Astrocyte (in vitro differentiated cells and primary cell): Measurements from ENCODE around the gene TMEM44. TPM values are rescaled to one million over a fixed set of nuclear protein-coding genes. Genes with fewer than 3 reads are reported as not detected.

Experiments
- DNase-seq: peaks from one replicate; pipeline ENCODE4 v3.0.0-alpha.2; 2010; ENCODE audit warnings: low read depth
- FAIRE-seq: peaks from 2 replicates; lab custom pipeline; 2011; peaks lifted over from hg19 to GRCh38; lab: Jason Lieb, UNC
- H2AFZ ChIP-seq: 2 replicates; pipeline ENCODE4 v1.6.0; 2012; ENCODE audit warnings: low read depth, low read length, inconsistent platforms
- H3K27ac ChIP-seq: 2 replicates; pipeline ENCODE4 v1.5.1; 2011; ENCODE audit warnings: low read depth, low read length, inconsistent platforms
- H3K27me3 ChIP-seq: 2 replicates; pipeline ENCODE4 v1.6.0; 2011; ENCODE audit warnings: low read length, inconsistent platforms; ENCODE audit not compliant: insufficient read depth
- H3K36me3 ChIP-seq: 2 replicates; pipeline ENCODE4 v1.5.1; 2011; ENCODE audit warnings: low read length, inconsistent platforms; ENCODE audit not compliant: insufficient read depth
- H3K4me1 ChIP-seq: 2 replicates; pipeline ENCODE4 v1.5.1; 2011; ENCODE audit warnings: low read length, inconsistent platforms; ENCODE audit not compliant: insufficient read depth
- H3K4me2 ChIP-seq: 2 replicates; pipeline ENCODE4 v1.6.0; 2012; ENCODE audit warnings: low read length, inconsistent platforms
- H3K4me3 ChIP-seq: 2 replicates; pipeline ENCODE4 v1.5.1; 2011; ENCODE audit warnings: low read depth, mild to moderate bottlenecking, low read length, inconsistent platforms; ENCODE audit not compliant: insufficient read depth
- H3K79me2 ChIP-seq: 2 replicates; pipeline ENCODE4 v1.6.0; 2012; ENCODE audit warnings: mild to moderate bottlenecking, low read length, inconsistent platforms; ENCODE audit not compliant: insufficient read depth
- H3K9ac ChIP-seq: 2 replicates; pipeline ENCODE4 v1.6.0; 2012; ENCODE audit warnings: mild to moderate bottlenecking, low read length, inconsistent platforms
- H3K9me3 ChIP-seq: 2 replicates; pipeline ENCODE4 v1.5.1; 2012; ENCODE audit warnings: low read depth, mild to moderate bottlenecking, low read length, inconsistent platforms; ENCODE audit not compliant: insufficient read depth
- H4K20me1 ChIP-seq: 2 replicates; pipeline ENCODE4 v1.6.0; 2012; ENCODE audit warnings: low read length, inconsistent platforms; ENCODE audit not compliant: insufficient read depth
- H3K27ac Mint-ChIP-seq: one replicate; pipeline ENCODE4 v1.8.0; 2021; ENCODE audit warnings: mild to moderate bottlenecking, mixed read lengths; ENCODE audit not compliant: unreplicated experiment
- H3K27me3 Mint-ChIP-seq: one replicate; pipeline ENCODE4 v1.8.0; 2021; ENCODE audit warnings: low read depth, mixed read lengths; ENCODE audit not compliant: unreplicated experiment
- H3K36me3 Mint-ChIP-seq: one replicate; pipeline ENCODE4 v1.8.0; 2021; ENCODE audit warnings: low read depth, mixed read lengths; ENCODE audit not compliant: unreplicated experiment
- H3K4me1 Mint-ChIP-seq: one replicate; pipeline ENCODE4 v1.8.0; 2021; ENCODE audit warnings: low read depth, mixed read lengths; ENCODE audit not compliant: unreplicated experiment
- H3K4me3 Mint-ChIP-seq: one replicate; pipeline ENCODE4 v1.8.0; 2021; ENCODE audit warnings: mild to moderate bottlenecking, moderate library complexity, mixed read lengths; ENCODE audit not compliant: unreplicated experiment
- H3K9me3 Mint-ChIP-seq: one replicate; pipeline ENCODE4 v1.8.0; 2021; ENCODE audit warnings: mild to moderate bottlenecking, mixed read lengths; ENCODE audit not compliant: unreplicated experiment
- CTCF ChIP-seq: IDR thresholded peaks from 2 replicates; pipeline ENCODE4 v1.5.1; 2011; ENCODE audit warnings: low read depth, mild to moderate bottlenecking, inconsistent platforms, low read length, moderate library complexity; ENCODE audit not compliant: insufficient read depth
- EZH2 ChIP-seq: IDR thresholded peaks from 2 replicates; pipeline ENCODE4 v1.6.1; 2012; ENCODE audit warnings: mild to moderate bottlenecking, low read length, inconsistent platforms; ENCODE audit not compliant: insufficient read depth
- total RNA-seq: library from RNA; stranded (reverse); gene quantifications from 2 replicates; pipeline ENCODE4 v1.2.1, GENCODE V29; 2021

The TMEM44 gene
- total RNA-seq, 1 donor from 2014 or later: 9.8 TPM

- peak overlapping the region; percentile 33 for H3K4me2 ChIP-seq
- FAIRE-seq (no peak), DNase-seq (peak; percentile 96)
- peak overlapping the region; percentile 81 for H3K27ac Mint-ChIP-seq
- H3K9me3 Mint-ChIP-seq: peaks cover 2% of the 10 kb centered on the region
- no peaks in the 10 kb centered on the region for H3K79me2 ChIP-seq
- no peaks in the 10 kb centered on the region for H3K27me3 ChIP-seq
- H2AFZ ChIP-seq: no peak overlapping the region
- H3K4me1 ChIP-seq: peaks cover 43% of the 10 kb centered on the region
- peak overlapping the region; percentile 70 for H3K9ac ChIP-seq
- peaks cover 22% of the 10 kb centered on the region for H3K4me1 Mint-ChIP-seq
- H4K20me1 ChIP-seq: no peaks in the 10 kb centered on the region
- no peaks in the 10 kb centered on the region for H3K36me3 Mint-ChIP-seq
- TF ChIP-seq EZH2 (no peak), CTCF (no peak)
- H3K36me3 ChIP-seq: no peaks in the 10 kb centered on the region
- no peak overlapping the region for H3K4me3 Mint-ChIP-seq
- H3K9me3 ChIP-seq: no peaks in the 10 kb centered on the region
- no peaks in the 10 kb centered on the region for H3K27me3 Mint-ChIP-seq
- H3K4me3 ChIP-seq: no peak overlapping the region
- H3K27ac ChIP-seq: peak overlapping the region; percentile 94
These were observed 55.0 kb downstream of the TMEM44 start for GRCh38 chr3:194577986-194578905.

GRCh38 chr3:194575484-194576210 is 57.6 kb downstream of the TMEM44 start:
- TF ChIP-seq EZH2: no peak
- no peak for TF ChIP-seq CTCF
- no peaks in the 10 kb centered on the region for H3K9me3 ChIP-seq
- peaks cover 62% of the 10 kb centered on the region for H3K4me1 ChIP-seq
- peaks cover 46% of the 10 kb centered on the region for H3K4me1 Mint-ChIP-seq
- no peak overlapping the region for H2AFZ ChIP-seq
- FAIRE-seq: no peak
- no peaks in the 10 kb centered on the region for H3K36me3 ChIP-seq
- no peaks in the 10 kb centered on the region for H3K27me3 ChIP-seq
- no peak overlapping the region for H3K4me3 Mint-ChIP-seq
- H4K20me1 ChIP-seq: no peaks in the 10 kb centered on the region
- DNase-seq: peak; percentile 68
- peak overlapping the region; percentile 75 for H3K4me2 ChIP-seq
- no peaks in the 10 kb centered on the region for H3K27me3 Mint-ChIP-seq
- H3K79me2 ChIP-seq: no peaks in the 10 kb centered on the region
- no peaks in the 10 kb centered on the region for H3K36me3 Mint-ChIP-seq
- H3K9ac ChIP-seq: peak overlapping the region; percentile 78
- no peaks in the 10 kb centered on the region for H3K9me3 Mint-ChIP-seq
- no peak overlapping the region for H3K27ac Mint-ChIP-seq
- no peak overlapping the region for H3K4me3 ChIP-seq
- H3K27ac ChIP-seq: peak overlapping the region; percentile 75
